ENCODE data around the gene GLRX2.
A peak's percentile ranks its signal among the peaks of the same experiment; 100 is the strongest.

The GLRX2 gene

DNA sequence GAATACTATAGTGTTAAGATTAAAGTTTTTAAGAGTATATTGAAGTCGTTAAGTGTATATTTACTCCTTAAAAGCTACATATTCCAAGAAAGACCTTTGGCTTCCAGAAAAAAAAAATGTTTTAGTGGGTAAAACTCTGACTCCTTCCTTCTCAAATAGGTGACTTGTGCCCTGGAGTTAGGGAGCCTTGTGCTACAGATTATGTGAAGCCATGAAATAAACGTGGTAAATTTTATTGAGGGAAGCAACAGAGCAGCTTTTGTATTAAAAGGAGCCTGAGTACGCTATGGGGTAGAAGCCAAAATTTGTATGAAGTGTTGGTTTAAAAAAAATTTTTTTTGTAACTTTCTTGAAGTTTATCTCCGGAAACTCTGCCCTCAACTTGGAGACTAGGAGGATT lies 44.8 kb downstream of the GLRX2 start:
- H3K27ac ChIP-seq (replicated peaks; ENCODE audit: low read length): no peak overlapping the region
- H2BK15ac ChIP-seq (ENCODE audit: low read length): no peak overlapping the region

DNA sequence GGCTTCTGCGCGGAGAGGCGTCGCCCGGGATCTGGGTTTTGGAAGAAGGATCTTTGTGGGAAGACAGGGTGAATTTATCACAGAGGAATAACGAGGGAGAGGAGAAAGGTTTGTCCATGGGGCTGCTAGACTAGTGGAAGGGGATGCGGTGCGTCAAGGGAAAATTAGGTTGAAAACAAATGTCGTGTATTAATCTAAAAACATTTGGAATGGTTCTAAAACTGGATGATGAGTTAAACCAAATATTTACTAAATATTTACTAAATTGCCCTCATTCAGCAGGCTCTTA lies 45.2 kb downstream of the GLRX2 start:
- peak overlapping the region; percentile 98 for H3K4me3 ChIP-seq (ENCODE audit: low read length in 2 of 2)
- no peak overlapping the region for H3K4ac ChIP-seq (ENCODE audit: low read length)
- no peak overlapping the region for H3K14ac ChIP-seq (ENCODE audit: low read length)
- H2BK5ac ChIP-seq (ENCODE audit: low read length): peak overlapping the region; percentile 95
- no peaks in the 10 kb centered on the region for H3K27me3 ChIP-seq (ENCODE audit: control insufficient read depth in 3 of 3, insufficient read depth in 3 of 3, low read depth in 1 of 3, low read length in 3 of 3)
- no peak overlapping the region for H4K8ac ChIP-seq (ENCODE audit: low read depth, low read length)
- peak overlapping the region; percentile 100 for H3K18ac ChIP-seq (ENCODE audit: low read length)
- DNase-seq (ENCODE audit: low spot score): no peak
- H3K9me3 ChIP-seq (replicated peaks in 1 of 2; ENCODE audit: control insufficient read depth in 2 of 2, insufficient read depth in 1 of 2, low read depth in 1 of 2, low read length in 2 of 2): peaks cover 0 to 12% of the 10 kb centered on the region in 2 donors
- peaks cover 0 to 18% of the 10 kb centered on the region in 2 donors for H3K36me3 ChIP-seq (replicated peaks in 1 of 2; ENCODE audit: control insufficient read depth in 2 of 2, insufficient read depth in 2 of 2, low read length in 2 of 2)
- H3K27ac ChIP-seq (replicated peaks; ENCODE audit: low read length): peak overlapping the region; percentile 99
- peaks cover 0 to 5% of the 10 kb centered on the region in 2 donors for H3K4me1 ChIP-seq (ENCODE audit: control insufficient read depth in 2 of 2, insufficient read depth in 1 of 2, low read depth in 1 of 2, low read length in 2 of 2)
- H2AFZ ChIP-seq (ENCODE audit: low read length): peak overlapping the region; percentile 94
- no peak overlapping the region for H2BK120ac ChIP-seq (ENCODE audit: low read depth, low read length)
- H2BK15ac ChIP-seq (ENCODE audit: low read length): no peak overlapping the region
- peaks cover 4% of the 10 kb centered on the region for H3K79me1 ChIP-seq (ENCODE audit: low read depth, low read length)
- H3K23ac ChIP-seq (ENCODE audit: low read depth, low read length, poor library complexity): peak overlapping the region; percentile 99
- no CpG with 5 or more reads among the region's 9 CpGs for WGBS, 2 donors (ENCODE audit: extremely low coverage in 2 of 2, insufficient read length in 2 of 2, insufficient replicate concordance in 1 of 2)
- H2BK12ac ChIP-seq (ENCODE audit: low read length): no peak overlapping the region
- H4K91ac ChIP-seq (ENCODE audit: low read depth, low read length, poor library complexity): no peak overlapping the region
- H3K9ac ChIP-seq (ENCODE audit: low read depth, low read length, poor library complexity): peak overlapping the region; percentile 99
- H2AK5ac ChIP-seq (ENCODE audit: low read depth, low read length): no peak overlapping the region
- H3K4me2 ChIP-seq (ENCODE audit: insufficient read depth, low read length, poor library complexity, severe bottlenecking): no peak overlapping the region

More for the DNA sequence above, 44.8 kb downstream of the GLRX2 start:
- H4K91ac ChIP-seq (ENCODE audit: low read depth, low read length, poor library complexity): no peak overlapping the region
- no peaks in the 10 kb centered on the region for H3K27me3 ChIP-seq (ENCODE audit: control insufficient read depth in 3 of 3, insufficient read depth in 3 of 3, low read depth in 1 of 3, low read length in 3 of 3)
- H3K23ac ChIP-seq (ENCODE audit: low read depth, low read length, poor library complexity): no peak overlapping the region
- H3K4ac ChIP-seq (ENCODE audit: low read length): no peak overlapping the region
- H2BK5ac ChIP-seq (ENCODE audit: low read length): no peak overlapping the region
- H3K4me2 ChIP-seq (ENCODE audit: insufficient read depth, low read length, poor library complexity, severe bottlenecking): peak overlapping the region; percentile 2
- H2BK120ac ChIP-seq (ENCODE audit: low read depth, low read length): no peak overlapping the region
- no peak overlapping the region for H3K14ac ChIP-seq (ENCODE audit: low read length)
- no peak overlapping the region for H3K18ac ChIP-seq (ENCODE audit: low read length)
- H3K4me3 ChIP-seq (ENCODE audit: low read length in 2 of 2): peak overlapping the region; percentile 74 to 98
- H3K9me3 ChIP-seq (replicated peaks in 1 of 2; ENCODE audit: control insufficient read depth in 2 of 2, insufficient read depth in 1 of 2, low read depth in 1 of 2, low read length in 2 of 2): peaks cover 0 to 12% of the 10 kb centered on the region in 2 donors
- no peak overlapping the region for H2AK5ac ChIP-seq (ENCODE audit: low read depth, low read length)
- peak overlapping the region; percentile 94 for H2AFZ ChIP-seq (ENCODE audit: low read length)
- H3K79me1 ChIP-seq (ENCODE audit: low read depth, low read length): peaks cover 4% of the 10 kb centered on the region
- H3K4me1 ChIP-seq (ENCODE audit: control insufficient read depth in 2 of 2, insufficient read depth in 1 of 2, low read depth in 1 of 2, low read length in 2 of 2): peaks cover 0 to 5% of the 10 kb centered on the region in 2 donors
- no peak overlapping the region for H3K9ac ChIP-seq (ENCODE audit: low read depth, low read length, poor library complexity)
- no peak overlapping the region for H4K8ac ChIP-seq (ENCODE audit: low read depth, low read length)
- peaks cover 0 to 15% of the 10 kb centered on the region in 2 donors for H3K36me3 ChIP-seq (replicated peaks in 1 of 2; ENCODE audit: control insufficient read depth in 2 of 2, insufficient read depth in 2 of 2, low read length in 2 of 2)
- no peak for DNase-seq (ENCODE audit: low spot score)
- no CpG with 5 or more reads among the region's 4 CpGs for WGBS, 2 donors (ENCODE audit: extremely low coverage in 2 of 2, insufficient read length in 2 of 2, insufficient replicate concordance in 1 of 2)
- H2BK12ac ChIP-seq (ENCODE audit: low read length): no peak overlapping the region

DNA sequence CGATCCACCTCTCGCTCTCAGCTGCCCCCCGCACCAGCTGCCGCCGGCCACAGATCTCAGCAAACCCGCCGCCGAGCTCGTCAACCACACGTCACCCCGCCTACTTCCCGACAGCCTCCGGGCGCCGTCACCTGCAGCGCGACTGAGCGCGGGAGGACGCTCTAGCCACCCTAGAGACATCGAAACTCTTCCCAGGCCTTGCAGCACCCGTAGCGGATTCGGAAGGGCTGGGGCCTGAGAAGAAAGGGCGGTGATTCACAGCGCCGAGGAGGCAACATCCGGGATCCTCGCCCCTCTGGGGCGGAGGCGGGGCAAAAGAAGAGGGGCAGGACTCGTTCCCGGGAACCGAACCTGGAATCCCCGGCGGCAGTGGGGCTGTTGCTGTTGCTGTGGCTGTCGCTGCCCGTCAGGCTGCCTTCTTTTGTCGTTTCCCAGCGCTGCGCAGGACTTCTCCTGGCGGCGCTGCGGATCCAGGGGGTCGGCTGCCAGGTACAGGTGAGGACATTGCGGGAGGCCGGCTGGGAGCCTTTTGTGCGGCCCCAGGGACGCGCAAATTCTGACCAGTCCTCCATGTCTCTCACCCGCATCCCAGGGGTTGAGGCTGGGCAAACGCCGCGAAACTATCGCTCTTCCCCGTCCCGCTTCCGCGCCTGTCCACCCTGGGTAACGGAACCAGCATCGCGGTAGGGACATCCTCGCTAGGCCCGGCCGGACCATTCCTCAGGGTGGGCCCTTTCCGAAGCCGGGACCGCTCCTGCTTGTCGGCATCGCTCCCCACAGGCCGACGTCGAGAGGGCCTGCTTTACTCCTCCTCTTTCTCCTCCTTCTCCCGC lies 45.7 kb downstream of the GLRX2 start, which contains the start of the genes RO60 and UCHL5:
Gene RO60 (plus strand): TSS at position 331 of the 833 bp plus-strand sequence. CDS start 9,443 bp downstream, outside the sequence.
Gene UCHL5 (minus strand): TSS at position 79 of the 833 bp plus-strand sequence. CDS start 100 bp downstream, outside the sequence.
- peak within 1 kb of the TSS; percentile 91 for H2BK120ac ChIP-seq (ENCODE audit: low read depth, low read length)
- H3K36me3 ChIP-seq (replicated peaks in 1 of 2; ENCODE audit: control insufficient read depth in 2 of 2, insufficient read depth in 2 of 2, low read length in 2 of 2): peaks cover 0 to 24% of the 10 kb centered on the region in 2 donors
- no peak within 1 kb of the TSS for H2BK12ac ChIP-seq (ENCODE audit: low read length)
- H3K23ac ChIP-seq (ENCODE audit: low read depth, low read length, poor library complexity): peak within 1 kb of the TSS; percentile 99
- peak within 1 kb of the TSS; percentile 89 for H3K14ac ChIP-seq (ENCODE audit: low read length)
- H4K91ac ChIP-seq (ENCODE audit: low read depth, low read length, poor library complexity): peak within 1 kb of the TSS; percentile 95
- H2BK5ac ChIP-seq (ENCODE audit: low read length): peak within 1 kb of the TSS; percentile 95
- peak within 1 kb of the TSS; percentile 100 for H3K18ac ChIP-seq (ENCODE audit: low read length)
- H3K27me3 ChIP-seq (ENCODE audit: control insufficient read depth in 3 of 3, insufficient read depth in 3 of 3, low read depth in 1 of 3, low read length in 3 of 3): no peaks in the 10 kb centered on the region
- H3K9me3 ChIP-seq (replicated peaks in 1 of 2; ENCODE audit: control insufficient read depth in 2 of 2, insufficient read depth in 1 of 2, low read depth in 1 of 2, low read length in 2 of 2): peaks cover 0 to 12% of the 10 kb centered on the region in 2 donors
- DNase-seq (ENCODE audit: low spot score): peak; percentile 94
- peak within 1 kb of the TSS; percentile 69 for H3K4me2 ChIP-seq (ENCODE audit: insufficient read depth, low read length, poor library complexity, severe bottlenecking)
- H3K4ac ChIP-seq (ENCODE audit: low read length): peak within 1 kb of the TSS; percentile 66
- H3K79me1 ChIP-seq (ENCODE audit: low read depth, low read length): peaks cover 4% of the 10 kb centered on the region
- peak within 1 kb of the TSS; percentile 94 for H2BK15ac ChIP-seq (ENCODE audit: low read length)
- WGBS, 2 donors (ENCODE audit: extremely low coverage in 2 of 2, insufficient read length in 2 of 2, insufficient replicate concordance in 1 of 2): no CpG with 5 or more reads among the region's 74 CpGs
- peak within 1 kb of the TSS; percentile 75 for H2AK5ac ChIP-seq (ENCODE audit: low read depth, low read length)
- H3K4me1 ChIP-seq (ENCODE audit: control insufficient read depth in 2 of 2, insufficient read depth in 1 of 2, low read depth in 1 of 2, low read length in 2 of 2): peaks cover 0 to 5% of the 10 kb centered on the region in 2 donors
- H2AFZ ChIP-seq (ENCODE audit: low read length): peak within 1 kb of the TSS; percentile 94
- peak within 1 kb of the TSS; percentile 98 for H3K4me3 ChIP-seq (ENCODE audit: low read length in 2 of 2)
- peak within 1 kb of the TSS; percentile 99 for H3K27ac ChIP-seq (replicated peaks; ENCODE audit: low read length)
- H3K9ac ChIP-seq (ENCODE audit: low read depth, low read length, poor library complexity): peak within 1 kb of the TSS; percentile 99
- no peak within 1 kb of the TSS for H4K8ac ChIP-seq (ENCODE audit: low read depth, low read length)
